Activated CD4-positive, CD25-positive, alpha-beta regulatory T cell (primary cell): Measurements from ENCODE around the gene SYT7.
A peak's percentile ranks its signal among the peaks of the same experiment; 100 is the strongest.

Source experiments
- DNase-seq, 4 experiments: peaks; one replicate each; lab custom pipeline; 2025; lab: John Stamatoyannopoulos, UW

Gene SYT7

DNA sequence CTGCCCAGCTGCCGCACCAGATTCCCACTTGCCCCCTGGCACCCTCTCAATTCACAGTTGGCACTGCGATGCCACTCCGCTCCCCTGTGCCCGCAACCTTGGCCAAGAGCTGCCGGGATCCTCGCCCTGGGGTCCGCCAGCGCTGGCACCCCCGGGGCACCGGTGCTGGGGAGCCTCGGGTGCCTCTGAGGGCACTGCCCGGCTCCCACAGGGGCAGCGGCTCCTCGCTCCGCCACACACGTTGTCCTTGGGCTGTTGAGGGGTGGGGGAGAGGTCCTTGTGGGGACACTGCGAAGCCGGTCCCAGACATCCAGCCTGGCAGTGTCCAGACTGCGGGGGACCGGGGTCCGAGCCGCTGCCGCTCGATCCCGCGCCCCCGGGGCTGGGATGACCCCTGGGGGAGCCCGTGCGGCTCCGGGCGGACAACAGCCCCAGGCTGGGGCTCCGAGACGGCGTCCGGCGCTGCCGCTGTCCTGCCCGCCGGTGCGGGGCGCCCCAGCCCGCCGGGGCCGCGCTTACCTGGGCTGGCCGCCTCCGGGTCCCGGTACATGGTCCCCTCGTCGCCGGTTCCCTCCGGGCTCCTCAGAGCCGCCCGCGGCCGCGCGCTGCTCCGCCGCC is 496 bp downstream of the SYT7 start:
- DNase-seq, result no peak

DNA sequence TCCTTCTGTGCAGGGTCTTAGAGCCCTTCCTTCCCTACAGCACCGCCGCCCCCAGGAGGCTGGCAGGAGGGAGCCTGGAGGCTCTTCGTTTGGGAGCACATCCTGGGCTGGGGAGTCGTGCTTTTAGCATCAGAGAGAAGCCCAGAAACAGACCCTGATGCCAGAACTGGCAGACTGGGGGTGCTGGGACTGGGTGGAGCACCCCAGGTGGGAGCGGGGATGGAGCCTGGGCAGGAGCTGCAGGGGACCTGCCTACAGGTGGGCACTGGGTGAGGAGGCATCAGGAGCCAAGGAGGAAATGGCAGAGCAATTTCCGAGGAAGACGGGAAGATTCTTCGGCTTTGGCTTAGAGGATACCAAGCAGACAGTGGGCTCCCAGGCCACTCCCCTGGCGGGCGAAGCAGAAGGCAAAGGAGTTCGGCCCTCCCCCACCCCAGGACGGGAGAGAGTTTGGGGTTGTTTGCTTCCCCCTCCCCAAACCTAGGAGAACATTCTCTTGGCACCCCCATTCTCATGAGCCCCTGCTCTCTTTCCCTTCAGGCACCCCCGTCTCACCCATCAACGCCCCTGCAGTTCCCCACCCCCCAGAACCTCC is 1.1 kb downstream of the SYT7 start:
- DNase-seq, result no peak

DNA sequence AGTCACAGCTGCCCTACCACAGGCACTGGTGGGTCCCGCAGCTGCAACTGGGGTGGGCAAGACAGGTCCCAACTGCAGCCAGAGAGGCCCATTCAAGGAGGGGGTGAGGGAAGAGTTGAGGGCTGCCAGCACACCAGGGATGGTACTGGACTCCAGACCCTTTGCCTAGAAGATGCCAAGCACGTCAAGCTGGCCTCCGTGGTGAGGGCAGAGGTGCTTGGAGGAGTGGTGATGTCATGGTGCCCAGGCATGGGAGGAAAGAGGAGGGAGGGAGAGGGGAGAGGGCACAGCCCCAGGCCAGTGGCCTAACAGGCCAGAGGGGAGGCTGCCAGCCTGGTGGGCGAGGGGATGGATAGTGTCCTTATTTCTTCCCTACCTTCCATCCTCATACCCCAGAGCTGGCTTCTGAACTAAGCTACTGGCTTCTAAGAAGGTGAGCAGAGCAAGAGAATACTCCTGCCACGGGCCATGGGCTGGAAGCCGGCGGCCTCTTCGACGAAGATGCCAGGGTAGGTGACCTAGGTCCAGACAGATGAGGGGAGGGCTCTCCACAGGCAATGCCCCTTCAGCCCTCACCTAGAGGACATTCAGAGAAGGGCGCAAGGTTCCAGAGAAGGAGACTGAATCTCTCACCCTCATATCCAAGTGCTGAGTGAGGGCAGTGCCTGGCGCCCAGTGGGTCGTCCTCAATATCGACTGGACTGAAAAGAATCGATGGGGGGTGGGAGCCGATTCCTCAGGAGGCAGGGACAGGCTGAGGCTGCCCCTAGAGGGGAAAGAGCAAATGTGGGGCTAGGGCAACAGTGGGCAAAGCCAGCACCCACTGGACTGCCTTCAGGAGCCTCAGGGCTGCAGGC is 1.8 kb downstream of the SYT7 start:
- DNase-seq, result no peak

DNA sequence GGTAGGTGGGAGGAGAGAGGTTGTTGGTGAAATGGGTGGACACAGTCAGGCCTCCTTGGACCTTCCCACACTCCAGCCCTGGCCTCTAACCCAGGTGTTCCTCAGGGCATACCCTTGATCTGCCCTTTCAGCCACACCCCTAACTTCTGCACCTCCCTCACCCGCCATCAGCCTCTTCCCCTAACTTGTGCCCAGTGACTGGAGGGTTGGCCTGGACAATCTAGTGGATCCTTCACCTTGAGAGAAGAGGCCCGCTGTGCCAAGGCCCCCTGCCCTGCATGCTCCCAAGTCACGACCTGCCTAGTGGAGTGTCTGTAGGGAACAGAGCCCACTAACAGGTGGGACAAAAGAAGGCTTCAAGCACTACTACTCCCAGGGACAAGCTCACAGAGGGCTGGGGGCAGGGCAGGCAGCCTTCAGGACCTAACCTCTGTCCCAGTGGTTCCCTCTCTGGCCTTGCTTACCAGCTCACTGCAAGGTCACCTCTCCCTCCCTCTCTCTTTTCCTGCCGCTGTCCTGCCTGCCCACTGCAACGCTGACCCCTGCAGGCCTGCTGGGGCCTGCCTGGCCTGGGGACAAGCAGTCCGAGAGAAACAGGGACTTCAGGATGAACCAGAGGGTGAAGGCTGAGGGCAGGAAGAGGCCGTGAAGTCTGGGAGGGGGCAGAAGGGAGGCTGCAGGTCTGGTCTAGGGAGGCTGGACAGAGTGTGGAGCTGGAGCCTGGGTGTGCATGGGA is 3.3 kb downstream of the SYT7 start:
- no peak for DNase-seq

DNA sequence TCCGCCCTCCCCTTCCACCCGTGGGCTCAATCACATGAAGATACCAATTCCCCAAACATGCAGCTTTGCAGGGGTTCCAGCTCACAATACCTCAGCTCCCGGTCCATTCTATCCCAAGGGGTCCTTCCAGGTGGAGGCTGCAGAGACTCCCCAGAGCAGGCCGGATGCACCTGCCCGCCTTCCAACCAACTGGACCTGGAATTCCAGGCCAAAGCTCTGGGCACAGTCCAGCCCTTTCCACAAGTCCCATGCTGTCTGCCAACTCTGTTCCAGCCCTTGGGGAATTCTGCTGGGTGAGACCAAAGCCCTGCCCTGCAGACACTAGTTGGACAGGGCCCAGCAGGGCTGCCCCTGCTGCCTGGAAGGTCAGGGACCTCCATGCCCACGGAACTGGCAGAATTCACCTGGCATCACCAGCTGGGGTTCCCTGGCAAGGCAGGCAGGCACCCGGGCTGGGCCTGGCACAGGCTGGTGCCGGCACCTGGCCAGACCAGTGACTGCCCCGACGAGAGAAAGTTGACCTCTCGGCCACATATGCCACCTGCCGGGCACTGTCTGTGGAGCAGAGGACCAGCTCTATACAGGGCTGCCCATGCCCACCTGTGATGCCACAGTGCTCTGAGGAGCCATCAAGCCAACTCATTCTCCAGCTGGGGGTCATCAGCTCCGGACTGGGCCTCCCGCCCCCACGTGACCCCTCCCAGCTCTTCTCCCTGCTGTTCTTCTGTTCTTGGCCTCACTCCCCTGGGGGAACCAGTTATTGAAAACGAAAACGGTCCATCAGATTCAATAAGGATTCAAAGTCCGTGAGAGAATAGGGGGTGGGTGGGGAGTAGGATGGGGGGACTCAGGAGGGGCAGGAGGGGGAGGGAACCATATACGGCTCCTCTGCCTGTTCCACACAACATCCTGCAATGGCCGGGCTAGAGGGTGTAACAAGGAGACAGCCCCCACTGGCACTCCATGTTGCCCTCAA is 4.7 kb downstream of the SYT7 start:
- no peak for DNase-seq

DNA sequence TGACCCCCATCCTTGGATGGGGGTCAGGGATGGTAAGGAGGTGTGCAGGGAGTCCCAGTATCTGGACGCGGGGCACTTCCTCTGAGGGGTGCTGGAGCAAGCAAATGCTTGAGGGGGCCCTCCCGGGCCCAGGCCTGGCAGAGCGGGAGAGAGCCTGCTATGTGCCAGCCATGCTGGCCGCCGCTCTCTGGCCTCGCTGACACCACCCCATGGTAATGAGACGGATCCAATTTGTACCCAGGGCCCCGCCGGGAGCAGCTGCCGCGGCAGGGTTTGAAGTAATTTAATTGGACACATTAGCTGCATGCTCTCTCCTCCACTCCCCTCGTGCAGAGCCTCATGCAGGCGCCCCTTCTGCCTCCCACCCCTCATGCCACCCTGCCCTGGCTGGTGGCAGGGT is 6.3 kb downstream of the SYT7 start:
- DNase-seq, result no peak

DNA sequence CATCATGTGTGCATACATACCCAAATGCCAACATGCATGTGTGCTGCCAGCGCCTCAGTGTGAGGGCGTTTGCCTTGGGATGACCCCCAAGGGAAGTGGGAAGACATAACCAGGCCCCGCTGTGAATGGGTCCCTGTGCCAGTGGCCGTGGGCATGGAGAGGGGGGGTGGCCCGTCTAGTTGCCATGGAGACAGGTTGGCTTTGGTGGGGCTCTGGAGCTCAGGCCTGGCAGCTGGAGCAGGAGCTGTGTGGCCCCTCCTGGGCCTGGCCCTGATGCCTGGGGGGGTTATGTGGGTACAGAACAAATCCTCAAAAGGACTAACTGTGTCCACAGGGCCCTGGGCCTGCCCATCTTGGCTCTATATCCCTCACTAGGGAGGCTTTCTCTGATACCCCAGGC is 8.0 kb downstream of the SYT7 start:
- no peak for DNase-seq

DNA sequence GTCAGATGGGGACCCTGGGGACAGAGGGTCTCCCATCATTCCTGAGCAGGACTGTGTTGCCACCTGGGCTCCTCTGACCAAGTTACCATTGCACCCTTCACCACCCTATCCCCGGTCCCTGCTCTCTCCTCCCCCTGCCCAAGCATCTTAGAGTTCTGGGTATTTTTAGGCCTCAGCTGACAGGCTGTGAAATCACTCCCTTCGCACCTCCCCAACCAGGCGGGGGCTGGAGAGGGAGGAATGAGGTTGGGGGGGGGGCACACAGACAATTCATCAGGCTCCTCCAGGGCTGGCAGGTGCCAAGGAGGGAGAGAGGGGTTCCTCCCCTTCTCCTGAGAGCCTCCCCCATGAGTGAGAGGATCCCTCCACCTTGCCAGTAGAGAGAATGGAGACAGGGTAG is 9.0 kb downstream of the SYT7 start:
- DNase-seq, result no peak

DNA sequence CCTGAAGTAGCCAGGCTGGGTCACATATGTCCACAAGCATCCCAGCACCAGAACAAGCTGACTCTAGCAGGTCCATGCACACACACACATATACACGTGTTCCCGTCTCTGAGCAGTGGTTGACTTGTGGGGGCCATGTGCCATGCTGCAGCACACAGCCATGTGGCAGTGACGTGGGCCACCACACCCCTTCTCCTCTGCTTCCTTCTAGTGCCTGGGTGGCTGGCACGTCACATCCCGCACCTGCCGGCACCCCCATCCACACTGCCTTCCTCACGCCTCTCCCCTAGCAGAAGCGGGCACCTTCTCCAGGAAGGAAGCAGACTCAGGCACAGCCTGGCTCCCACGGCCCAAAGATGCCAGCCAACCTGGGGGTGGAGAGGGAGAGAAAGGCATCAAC is 9.5 kb downstream of the SYT7 start:
- DNase-seq, result no peak

DNA sequence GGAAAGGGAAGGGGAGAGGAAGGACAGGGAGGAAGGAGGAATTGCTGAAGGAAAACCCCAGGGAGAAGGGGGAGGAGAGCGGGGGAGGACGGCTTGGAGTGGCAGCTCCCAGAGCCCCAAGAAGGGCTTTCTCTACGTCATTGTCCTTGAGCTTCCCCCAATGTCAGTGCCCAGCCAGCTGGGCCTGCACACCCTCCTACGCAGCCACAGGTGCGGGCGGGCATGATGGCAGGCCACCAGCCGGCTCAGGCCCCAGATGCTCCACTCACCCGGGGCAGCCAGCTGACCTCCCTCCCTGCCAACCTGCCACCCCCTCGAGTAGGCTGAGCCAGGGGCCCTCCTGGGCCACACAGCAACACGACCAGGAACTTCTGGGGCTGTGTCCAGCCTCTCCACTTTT is 11.2 kb downstream of the SYT7 start:
- no peak for DNase-seq

DNA sequence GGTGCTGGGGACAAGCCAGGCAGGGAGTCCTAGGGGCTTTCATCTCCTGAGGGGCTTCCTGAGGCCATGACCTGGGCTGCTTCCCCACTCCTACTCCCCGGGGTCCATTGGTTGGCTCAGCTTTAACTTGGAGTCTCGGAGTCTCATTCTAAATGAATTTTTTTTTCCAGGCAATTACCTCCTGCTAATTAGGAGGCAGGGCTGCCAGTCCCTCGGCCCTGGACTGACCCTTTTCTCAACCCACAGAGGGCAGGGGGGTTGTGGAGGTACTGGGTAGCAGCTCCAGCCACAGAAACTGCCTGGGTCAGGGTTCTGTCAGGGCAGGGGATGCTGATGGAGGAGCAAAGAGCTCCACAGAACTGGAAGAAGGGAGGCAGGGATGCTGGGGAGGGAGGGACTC is 11.9 kb downstream of the SYT7 start:
- DNase-seq, result no peak

DNA sequence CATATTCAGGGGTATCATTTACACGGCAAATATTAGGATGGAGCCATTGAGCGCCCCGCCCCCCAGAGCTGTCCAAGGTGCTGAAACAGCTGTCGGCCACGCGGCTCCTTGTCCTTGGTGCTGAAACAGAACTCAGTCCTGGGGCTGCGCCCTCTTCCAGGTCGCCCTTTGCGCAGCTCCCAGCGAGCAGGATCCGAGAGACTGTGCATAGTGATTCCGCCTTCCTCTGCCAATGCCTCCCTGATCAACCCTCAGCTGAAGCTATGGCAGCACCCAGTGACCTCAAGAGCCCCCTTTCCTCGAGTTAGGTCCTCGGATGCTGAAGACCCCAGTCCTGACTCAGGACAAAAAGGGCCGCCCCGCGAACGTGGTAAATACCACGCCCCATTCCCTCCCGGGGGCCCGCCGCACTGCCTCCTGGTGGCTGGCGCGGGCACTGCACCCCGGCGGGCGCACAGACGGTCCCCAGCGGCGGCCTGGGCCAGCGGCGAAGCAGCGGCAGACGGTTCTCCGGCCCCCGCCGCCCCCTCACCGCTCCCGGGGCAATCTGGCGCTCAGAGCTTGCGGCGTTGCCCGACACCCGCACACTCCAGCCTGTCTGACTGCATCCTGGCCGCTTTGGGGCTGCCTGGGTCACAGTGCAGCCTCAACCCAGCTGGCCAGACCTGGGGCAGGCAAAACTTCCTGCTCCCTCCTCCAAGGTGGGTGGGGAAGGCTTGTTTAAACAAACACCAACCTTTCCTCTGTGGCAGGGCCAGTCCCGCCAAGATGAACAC is 13.4 kb downstream of the SYT7 start:
- DNase-seq, result peak; percentile 30 to 60 (median 39)

DNA sequence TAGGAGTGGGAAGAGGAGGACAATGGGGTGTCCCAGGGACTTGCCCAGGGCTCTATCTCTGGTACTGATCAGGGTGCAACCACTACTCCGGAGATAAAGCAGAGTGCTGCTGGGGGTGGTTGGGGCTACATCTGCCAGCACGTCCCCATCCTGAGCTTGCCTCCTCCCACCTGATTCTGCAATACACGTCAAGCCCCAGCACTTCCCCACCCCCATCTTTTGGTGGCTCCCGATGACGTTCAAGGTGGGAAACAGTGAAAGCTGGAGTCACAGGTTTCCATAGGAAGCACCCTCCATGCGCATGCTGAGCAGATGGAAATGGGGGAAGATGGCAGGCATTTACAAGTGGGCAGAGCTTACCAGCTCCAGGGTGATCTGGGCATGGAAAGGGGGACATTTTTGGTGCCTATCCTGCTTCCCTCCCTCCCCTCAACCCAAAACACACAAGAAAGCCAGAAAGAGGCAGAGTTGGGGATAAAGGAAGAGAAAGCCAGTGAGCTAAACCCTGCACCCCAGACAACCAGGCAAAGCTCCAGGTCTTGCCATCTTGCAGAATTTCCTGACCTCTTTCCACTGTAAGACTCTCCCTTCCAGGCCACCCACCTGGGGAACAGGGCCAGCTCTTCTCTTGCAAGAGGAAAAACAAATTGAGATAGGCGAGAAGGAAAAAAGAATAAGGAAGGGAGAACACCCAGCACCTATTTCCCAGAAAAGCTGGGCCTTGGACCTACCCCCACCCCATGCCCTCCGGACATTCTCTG is 15.8 kb downstream of the SYT7 start:
- DNase-seq, result no peak

DNA sequence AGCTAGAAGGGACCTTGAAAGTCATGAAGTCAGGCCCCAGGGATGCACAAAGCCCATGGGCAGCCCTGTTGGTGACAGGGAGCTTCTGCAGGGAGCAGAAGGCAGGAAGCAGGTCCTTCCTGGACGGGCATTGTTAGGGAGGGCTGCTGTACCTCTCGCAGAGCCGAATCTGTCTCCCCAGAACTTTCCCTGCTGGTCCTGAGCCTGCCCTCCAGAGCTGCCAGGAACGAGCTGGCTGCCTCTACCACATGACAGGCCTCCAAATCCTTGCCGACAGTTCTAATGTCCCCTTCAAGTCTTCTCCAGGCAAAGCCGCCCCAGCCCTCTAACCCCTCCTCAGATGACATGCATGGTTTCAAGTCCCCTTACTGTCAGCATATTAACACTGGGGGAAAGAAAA is 20.1 kb downstream of the SYT7 start:
- DNase-seq, result no peak

DNA sequence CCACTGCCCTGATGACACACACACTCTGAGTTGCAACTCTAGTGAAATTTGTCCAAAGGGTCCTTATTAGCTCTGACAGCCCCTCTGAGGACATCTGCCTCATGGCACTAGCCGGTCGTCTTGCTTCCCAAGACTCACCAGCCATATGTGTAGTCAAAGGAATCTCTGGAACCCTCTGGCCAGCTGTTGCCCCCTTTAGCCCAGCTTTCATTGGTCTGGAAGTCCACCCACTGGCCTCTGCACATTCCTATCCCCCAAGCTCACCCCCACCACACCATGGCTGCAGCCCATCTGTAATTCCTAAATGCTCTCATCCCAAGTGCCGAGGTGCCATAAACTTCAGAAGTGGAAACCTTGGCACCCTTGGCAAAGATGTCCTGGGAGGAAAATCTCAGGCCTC is 24.3 kb downstream of the SYT7 start:
- no peak for DNase-seq

DNA sequence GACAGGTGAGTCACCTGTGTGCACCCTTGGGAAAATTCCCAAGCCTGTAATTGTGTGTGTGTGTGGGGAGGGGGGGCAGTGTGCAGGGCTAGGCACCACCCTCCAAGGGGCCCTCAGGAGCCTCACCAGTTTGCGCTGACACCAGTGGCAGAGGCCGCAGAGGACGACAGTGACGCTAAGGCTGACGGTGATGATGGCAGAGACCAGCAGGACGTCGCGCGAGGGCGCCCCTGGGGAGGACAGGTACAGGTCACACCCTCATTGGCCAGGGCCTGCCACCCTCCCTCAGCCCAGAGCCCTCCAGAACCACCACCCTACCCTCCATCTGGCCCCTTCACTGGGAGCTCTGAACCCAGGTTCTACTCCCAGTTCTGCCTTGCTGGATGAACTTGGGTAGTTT is 24.9 kb downstream of the SYT7 start:
- DNase-seq, result no peak

DNA sequence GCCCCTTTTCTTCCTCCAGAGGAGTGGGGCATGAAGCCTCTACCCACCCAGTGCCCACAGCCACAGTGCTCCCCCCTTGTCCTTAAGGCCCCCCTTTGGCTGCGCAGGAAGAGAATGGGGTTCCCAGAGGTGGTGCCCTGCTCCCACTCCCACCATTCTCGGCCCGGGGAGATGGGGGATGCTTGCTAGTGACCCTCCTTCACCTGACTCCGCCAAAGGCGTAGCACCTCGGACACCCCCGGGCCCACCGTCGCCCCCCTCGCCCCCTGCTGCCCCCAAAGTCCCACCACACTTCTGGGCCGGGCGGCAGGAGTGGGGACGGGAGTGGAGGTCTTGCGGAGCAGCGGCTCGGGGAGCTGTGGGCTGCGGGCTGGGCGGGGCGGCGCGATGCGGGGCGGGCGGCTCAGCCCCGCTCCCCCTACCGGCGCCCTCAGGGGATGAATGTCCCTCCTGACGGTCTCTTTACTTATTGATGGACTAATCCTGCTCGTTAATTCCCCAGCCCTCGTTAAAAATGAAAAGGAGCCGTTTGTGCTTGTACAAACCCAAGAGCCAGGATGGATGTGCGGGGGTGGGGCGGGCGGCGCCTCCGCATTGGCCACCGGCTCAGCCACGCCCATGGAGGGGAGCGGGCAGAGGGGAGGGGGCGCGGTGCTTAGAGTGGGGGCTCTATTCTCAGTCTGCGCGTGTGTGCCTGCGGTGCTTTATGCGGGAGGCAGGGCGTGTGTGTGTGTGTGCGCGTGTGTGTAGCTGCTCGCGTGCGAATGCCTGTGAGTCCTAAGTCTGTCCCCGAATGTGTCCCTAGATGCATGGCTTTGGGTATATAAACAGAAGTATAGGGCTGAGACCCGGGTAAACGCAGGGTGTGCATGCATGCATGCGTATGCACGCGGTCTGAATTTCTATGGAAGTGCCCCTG is 25.6 kb downstream of the SYT7 start:
- no peak for DNase-seq

DNA sequence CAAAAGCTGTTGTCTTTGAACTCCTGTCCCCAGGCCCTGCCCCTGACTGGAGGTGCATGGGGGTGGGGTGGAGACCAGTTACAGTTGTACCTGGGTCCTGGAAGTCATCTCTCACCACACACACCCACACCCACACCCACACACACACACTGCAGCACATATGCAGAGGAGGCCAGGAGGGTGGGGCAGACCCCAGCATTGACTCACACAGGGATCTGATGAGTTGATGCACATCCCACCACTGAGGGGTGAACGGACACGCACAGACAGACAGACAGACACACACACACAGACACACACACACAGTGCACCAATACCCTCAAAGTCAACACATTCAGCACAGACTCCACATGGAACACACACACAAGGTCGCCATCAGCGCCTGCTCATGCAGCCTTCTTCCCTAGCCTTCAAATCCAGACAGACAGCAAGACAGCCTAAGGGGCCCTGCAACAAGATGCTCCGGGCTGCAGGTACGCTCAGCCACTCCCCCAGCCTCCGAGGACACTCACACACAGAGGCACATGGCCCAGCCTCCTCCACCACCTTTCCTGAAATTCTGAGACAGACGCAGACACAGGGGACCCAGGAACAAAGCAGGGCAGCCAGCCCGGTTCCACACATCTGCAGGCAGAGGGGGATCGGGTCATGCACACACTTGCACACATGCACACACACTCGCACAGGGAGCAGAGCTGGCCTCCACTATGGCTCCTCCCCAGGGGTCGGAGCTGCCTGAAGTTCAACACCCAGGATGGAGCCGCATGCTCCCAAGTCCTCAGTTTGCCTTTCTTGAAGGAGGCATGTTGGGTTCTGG is 26.5 kb downstream of the SYT7 start:
- DNase-seq, result no peak
